Ammon's horn (tissue), 1 donor: ENCODE data around the gene SPSB1.

Experiments used
- DNase-seq: peaks from one replicate; pipeline ENCODE4 v3.0.0-alpha.2; 2016; ENCODE audit warnings: low spot score

The SPSB1 gene

DNA sequence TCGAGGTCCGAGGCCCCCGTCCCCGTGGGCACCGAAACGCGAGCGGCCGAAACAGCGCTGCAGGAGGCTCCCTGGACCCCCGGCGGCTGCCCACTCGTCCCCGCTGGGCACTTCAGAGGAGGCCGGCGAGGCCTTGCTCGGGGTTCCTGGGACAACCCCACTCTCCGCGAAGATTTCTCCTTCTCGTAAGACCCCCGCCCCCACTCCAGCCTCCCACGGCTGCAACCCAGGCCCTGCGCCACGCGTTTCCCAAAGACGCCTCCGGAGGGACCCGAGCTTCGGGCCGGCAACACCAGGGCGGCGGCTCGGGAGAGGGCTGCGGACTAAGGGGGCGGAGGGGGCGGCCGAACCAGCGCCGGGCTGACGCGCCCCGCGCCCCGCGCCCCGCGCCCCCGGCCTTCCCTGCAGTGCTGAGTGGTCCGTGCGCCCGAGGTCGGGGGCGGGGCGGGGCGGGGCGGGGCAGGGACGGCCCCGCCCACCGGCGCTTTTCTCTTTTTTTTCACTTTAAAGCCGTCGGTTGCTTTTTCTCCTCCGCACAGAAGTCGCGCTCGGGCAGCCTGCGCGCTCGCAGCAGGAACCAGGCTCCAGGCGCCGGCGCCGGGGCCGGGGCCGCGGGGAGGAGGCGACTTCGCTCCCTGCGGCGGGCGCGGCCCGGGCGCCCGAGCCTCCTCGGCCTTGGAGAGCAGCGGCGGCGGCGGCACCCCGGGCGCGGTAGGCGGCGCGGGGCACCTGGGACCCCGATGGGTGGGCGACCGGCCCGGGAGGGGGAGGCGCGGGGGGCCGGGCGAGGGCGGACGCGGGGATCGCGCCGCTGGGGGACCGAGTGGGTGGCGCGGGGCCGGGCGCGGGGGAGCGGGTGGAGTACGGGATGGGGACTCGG lies at the start of gene SPSB1:
SPSB1 (plus strand) TSS at position 534 of the 880 bp plus-strand sequence. CDS start 62,998 bp downstream, outside the sequence.
- DNase-seq: peak; percentile 76

DNA sequence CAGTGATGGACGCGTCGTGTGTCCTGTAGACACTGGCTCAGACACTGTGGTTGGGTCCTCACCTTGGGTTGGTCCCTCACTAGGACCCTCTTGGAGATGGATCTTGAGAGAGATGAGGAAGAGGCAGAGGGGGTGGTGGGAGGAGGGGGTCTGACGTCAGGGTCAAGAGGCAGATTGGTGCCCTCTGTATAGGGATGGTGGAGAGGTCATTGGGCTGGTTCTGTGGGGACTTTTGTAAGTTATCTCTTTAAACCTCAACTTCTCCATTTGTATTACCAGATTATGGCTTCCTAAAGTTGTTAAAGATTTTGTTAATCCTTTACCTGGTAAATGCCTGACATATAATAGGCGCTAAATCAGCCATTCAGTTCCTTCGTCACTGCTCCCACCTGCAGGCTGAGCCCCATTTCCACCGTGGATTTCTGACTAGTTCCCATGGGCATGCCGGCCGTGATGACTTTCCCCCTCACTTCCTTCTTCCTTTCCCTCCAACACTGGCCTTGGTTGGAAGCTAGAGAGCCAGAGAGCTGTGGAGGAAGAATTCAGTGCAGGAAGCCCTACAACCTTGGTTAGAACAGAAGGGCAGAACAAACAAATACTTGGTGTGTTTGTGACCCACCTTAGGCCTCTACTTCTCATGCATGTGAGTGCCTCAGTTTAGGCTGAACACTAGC lies 49.5 kb upstream of the SPSB1 start:
- no peak for DNase-seq

DNA sequence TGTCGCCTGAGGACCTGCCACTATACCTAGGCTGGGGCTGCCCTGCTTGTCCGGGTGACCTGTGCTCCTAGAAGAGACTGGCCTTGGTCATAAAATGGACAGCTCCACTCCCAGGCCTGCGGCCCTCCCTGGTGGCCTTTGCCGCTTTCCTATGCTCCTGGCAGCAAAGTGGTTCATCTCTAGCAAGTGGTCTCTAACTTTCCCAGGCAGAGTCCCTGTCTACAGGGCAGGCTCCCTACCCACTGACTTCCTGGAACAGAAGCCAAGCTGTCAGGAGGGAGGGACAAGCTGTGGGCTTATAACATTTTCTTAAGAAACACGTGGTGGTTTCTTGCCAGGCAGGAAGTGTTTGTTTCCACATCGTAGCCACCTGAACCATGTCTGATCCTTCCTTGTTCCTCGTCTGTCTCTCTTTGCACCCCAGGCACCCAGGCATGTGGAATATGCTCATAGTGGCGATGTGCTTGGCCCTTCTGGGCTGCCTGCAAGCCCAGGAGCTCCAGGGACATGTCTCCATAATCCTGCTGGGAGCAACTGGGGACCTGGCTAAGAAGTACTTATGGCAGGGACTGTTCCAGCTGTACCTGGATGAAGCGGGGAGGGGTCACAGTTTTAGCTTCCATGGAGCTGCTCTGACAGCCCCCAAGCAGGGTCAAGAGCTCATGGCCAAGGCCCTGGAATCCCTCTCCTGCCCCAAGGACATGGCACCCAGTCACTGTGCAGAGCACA lies 48.0 kb upstream of the SPSB1 start:
- DNase-seq: no peak

DNA sequence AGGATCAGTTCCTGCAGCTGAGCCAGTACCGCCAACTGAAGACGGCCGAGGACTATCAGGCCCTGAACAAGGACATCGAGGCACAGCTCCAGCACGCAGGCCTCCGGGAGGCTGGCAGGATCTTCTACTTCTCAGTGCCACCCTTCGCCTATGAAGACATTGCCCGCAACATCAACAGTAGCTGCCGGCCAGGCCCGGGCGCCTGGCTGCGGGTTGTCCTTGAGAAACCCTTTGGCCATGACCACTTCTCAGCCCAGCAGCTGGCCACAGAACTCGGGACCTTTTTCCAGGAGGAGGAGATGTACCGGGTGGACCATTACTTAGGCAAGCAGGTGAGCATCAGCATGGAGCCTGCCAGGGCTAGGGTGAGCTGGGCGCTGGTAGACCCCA lies 47.5 kb upstream of the SPSB1 start:
- DNase-seq: no peak

DNA sequence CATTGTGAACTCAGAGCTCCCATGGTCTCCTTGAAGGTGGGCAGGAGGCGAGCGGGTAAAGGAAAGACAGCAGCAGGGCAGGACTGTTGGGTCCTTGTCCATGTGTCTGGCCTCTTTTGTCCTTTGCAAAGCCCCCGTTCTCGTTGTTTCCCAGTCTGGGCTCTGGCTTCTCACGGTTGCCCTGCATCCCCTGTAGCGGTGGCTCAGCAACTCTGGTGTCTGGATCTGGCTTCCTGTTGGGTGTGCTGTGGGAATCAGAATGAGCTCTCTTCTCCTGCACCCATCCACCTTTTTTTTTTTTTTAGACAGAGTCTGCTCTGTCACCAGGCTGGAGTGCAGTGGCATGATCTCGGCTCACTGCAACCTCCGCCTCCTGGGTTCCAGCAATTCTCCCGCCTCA lies 47.0 kb upstream of the SPSB1 start:
- DNase-seq: no peak

DNA sequence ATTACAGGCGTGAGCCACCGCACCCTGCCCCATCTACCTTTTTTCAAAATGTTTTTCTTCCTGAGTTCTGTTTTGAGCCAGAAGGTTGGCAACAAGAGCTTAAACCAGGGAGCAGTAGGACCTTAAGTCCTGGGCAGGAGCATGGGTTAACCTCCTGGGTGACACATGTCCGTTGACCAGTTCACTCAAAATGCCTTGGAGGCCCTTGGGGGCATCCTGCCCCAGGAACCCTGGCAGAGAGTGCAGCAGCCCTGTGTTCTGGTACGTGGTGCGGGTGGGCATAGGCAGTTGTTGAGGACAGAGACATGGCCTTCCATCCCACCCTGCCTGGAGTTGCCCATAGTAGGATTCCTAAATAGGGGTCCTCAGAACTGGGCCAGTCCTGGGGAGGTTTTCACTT lies 46.5 kb upstream of the SPSB1 start:
- DNase-seq: no peak

DNA sequence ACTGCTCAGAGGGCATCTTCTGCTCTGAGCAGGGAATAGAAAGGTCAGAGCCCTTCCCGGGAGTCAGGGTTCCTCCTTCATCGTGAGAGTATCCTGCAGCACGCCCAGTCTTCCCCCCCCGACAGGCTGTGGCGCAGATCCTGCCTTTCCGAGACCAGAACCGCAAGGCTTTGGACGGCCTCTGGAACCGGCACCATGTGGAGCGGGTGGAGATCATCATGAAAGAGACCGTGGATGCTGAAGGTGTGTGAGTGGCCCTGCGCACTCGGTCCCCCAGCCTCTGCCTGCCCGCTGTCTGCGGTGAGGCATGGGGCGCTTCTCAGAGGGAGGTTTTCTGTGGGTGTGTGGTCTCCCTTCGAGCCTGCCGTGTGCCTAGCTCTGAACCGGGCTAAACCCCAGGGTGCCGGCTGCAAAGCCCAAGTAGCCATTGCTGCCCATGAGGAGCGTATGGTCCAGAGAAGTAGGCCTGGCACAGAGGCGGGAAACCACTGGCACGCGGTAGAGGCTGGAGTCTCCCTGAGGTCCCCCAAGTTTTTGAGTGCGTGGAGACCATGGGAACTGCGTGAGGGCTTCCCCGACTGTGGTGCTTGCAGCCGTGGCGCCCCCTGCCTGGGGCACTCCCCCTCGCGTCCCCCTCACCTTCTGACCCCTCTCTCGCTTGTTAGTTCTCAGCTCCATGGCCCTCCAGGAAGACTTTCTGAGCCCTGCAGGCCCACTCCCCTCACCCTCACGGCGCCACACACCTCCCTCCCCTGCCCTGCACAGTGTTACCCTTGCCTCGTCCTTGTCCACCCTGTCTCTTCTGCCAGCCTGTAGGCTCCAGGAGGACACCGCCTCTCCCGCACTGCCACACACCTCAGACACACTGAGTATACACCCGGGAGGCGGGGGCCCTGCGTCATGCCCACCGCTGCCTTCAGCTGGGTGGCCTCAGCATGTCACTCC lies 45.6 kb upstream of the SPSB1 start:
- DNase-seq: no peak

DNA sequence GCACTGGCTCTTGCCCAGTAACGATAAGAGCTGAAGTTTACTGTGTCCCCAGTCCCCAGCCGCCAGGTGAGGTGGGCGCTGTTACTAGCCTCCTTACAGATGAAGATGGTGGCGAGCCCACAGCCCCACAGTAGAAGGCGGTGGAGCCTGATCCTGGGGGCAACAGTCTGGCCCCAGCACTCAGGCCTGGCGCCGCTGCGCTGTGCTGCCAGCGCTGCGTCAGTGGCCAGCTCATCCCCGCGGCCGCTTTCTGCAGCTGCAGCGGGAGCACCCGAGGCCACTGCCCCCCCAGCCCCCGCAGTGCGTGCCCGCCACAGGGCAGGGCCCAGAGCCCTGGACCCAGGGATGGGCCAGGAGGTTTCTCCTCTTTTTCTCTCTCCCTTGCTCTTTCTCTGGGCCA lies 44.8 kb upstream of the SPSB1 start:
- DNase-seq: peak; percentile 62

DNA sequence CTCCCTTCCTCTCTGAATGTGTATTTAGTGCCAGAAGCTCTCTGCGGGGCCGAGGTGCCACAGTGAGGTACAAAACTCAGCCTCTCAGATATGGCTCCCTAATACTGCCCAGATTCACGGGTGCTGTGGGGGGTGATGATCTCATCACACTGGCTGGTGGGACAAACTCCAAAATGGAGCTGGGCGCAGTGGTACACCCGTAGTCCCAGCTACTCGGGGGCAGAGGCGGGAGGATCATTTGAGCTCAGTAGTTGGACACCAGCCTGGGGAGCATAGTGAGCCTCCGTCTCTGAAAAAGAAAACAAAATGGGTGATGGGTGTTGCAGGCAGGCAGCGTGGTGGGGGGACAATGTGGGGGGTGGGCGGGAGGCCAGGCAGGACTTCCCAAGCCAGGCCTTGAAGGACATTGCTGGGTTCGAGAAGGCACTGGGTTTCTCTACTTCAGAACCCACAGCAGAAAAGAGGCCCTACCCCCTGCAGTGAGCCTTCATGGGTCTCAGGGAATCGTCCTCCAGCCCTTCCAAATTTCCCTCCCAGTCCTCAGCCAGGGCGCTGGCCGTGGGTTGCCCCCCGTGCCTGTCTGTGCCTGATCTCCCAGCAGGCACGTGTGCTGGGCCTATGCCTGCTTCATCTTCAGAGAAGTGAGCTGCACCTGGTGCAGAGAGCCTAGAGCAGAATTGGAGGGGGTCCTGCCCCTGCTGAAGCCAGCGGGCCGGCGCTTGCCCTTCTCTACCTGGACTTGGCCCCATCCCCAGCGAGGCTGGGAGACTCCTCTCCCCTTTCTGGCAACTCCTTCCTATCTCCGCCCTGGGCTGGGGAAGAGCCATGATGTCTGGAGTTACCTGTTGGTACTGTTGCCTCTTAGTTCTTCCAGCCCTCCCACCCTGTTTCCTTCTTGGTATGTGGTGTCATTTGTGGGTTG lies 44.1 kb upstream of the SPSB1 start:
- no peak for DNase-seq

DNA sequence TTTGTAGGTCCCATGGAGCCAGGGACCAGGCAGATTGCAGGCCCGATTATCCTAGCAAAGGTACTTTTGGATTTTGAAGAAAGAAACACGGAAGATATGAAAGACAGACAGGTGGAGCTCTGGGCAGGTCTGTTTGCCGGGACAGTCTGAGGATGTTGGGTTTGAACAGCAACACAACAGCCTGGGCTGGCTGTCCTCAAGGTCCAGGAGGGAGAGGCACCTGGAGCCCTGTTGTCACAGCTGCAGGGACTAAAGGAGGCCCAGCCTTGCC lies 43.5 kb upstream of the SPSB1 start:
- no peak for DNase-seq

DNA sequence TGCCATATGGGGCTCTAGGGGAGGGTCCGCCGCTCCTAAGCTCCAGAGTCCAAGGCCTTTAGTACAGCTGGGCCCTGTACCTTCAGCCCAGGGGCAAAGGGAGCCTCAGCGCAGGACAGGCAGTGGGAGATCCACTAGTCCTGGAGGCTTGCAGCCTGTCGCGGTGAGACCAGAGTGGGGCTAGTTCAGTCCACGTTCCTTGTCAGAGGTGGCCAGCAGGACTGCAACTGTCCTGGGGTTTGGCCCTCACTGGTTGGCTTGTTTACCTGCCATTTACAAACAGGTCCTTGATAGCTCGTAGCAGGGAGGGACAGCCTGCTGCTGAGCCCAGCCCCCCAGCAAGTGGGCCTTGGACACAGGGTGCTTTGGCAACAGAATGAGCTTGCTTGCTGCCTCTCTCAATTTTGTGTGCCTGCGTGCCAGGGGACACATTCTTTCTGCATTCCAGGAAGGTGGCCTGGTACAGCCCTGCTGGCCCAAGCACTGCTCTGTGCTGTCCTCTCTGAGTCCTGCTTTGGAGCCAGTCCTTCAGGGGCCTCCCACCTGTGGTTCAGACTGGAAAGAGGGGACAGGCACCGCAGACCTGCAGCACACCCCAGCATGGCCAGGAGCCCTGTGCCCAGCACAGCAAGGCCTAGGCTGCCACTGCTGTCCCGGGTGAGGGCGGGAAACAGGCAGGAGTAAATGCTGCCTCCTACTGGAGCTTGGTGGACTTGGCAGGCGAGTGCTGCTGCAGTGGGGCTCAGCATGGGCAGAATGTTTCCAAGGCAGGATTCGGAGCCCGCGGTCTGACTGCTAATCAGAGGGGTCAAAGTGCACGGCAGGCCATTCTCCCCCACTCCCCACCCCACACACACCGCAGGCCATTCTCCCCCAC lies 42.9 kb upstream of the SPSB1 start:
- no peak for DNase-seq

DNA sequence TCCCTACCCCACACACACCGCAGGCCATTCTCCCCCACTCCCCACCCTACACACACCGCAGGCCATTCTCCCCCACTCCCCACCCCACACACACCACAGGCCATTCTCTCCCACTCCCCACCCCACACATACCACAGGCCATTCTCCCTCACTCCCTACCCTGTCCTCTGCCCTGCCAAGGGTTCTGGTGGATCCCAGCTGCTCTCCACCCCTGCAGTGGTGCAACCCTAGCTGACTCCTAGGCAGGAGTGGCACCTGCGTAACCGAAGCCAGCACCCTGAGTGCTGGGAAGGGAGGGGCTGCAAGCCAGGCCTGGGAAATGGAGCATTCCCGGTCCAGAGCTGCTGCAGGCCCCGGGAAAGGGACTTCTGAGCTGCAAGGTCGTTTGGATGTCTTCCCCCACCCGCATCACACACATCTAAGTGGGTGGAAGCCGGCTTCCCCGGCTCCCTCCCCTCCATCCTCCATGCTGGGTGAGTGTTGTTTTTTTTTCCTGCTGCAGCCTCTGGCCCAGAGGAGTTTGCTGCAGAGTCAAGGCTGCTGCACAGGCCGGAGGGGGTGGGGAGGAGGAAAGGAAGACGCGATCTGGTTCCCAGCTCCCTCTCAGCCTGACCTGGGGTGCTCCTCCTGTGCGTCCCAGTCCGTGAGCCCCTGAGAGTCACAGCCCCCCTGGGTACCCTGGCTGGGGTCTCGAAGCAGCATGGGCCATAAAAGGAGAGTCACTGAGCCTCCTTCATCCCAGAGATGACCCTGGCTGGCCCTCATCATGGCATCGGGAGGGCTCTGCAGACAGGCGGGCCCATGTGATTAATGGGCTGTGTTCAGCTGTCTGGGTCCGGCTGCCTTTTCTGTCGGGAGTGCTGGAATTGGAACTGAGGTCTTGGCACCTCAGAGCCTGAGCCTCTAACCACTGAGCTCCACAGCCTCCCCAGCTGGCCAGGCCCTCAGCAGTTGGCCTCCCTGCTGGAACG lies 42.0 kb upstream of the SPSB1 start:
- DNase-seq: no peak

DNA sequence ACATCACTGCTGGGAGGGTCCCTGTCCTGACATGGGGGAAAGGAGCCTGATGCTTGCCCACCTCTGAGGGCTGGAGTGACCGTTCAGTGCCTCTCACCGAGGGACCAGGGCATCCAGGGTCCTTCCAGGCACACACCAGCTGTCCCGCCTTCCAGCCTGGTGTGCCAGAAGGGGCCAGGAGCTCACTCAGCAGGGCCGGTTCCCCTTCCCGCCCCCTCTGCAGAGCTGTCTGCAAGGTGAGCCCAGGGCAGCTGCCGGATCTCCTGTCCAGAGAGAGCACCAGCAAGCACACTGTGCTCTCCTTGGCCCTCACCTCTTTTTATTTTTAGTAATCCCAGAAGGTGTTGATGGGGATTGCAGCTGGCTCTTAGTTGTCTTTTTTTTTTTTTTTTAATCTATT lies 41.2 kb upstream of the SPSB1 start:
- no peak for DNase-seq

DNA sequence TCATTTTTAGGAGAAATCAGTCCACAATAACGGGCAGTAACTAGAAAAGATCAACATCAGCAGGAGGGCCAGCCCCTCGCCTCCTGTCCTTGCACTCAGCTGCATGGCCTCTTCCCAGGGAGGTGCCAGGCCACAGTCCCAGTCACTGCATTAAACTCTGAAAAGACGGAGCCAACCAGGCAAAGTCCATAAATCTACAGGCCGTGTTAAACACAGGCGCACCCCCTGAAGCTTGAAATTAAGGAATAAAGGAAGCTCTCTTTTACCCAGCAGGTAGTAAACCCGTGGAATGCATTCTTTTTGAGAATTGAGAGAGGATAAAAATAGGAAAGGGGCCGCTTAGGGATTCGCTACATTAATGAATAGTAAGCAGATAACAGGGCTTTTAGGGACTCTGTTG lies 39.7 kb upstream of the SPSB1 start:
- no peak for DNase-seq

DNA sequence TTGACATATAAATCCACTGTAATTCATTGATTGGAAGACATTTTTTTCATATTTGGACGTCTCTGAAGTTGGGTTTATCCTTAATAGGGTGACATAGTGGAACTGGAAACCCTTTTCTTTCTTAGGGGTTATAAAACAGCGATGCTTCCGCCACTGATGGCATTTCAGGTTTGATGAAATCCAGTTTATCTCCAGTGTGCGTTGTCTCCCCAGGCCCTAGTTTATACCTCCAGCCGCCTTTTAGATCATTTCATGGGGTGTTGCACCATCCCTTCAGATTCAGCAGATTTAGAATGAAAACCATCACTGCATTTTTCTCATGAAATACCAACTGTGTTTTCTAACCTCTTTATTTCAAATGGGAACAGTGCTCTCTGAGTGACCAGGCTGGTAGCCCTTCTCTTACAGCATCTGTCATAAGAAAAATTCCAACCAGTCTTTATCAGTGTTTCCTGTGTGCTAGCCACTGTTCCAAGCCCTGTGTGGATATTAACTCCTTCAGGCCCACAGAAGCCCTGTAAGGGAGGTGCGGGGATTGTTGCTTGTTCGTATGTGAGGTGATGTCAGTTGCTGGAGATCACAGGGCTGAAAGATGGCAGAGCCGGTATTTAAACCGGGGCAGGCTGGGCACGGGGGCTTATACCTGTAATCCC lies 39.1 kb upstream of the SPSB1 start:
- no peak for DNase-seq

DNA sequence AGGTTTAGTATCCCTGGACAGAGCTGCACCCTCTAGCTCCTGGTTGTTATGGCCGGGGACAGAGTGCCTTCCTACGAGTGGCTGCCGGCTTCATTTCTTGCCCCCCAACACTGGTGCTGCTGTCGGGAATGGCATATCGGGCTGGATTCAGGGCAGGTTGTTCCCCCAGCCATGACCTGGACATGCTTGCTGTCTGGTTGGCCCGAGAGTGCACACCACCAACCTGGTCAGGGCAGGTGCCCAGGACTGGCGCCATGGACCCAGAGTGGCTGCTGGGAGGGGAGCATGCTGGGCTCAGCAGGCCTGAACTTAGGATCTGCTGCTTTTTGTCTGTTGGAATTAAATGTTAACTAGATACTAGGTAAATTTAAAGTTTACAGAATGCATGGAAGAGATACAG lies 36.4 kb upstream of the SPSB1 start:
- no peak for DNase-seq

DNA sequence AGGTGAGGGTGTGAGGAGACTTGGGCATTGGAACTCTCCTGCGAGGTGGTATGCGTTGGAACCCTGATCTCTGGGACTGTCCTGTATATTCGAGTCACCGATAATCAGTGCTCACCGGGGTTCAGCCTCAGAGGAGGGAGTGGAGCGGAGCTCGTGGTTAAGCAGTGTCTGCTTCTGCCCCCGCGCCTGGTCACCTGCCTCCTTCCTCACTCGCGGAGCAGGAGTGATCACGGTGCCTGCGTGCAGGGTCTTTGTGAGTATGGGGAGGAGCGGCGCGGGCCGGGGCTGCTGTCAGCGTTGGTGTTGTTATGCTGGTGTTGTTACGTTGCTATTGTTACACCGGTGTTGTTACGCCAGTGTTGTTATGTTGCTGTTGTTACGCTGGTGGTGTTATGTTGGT lies 34.8 kb upstream of the SPSB1 start:
- DNase-seq: no peak

DNA sequence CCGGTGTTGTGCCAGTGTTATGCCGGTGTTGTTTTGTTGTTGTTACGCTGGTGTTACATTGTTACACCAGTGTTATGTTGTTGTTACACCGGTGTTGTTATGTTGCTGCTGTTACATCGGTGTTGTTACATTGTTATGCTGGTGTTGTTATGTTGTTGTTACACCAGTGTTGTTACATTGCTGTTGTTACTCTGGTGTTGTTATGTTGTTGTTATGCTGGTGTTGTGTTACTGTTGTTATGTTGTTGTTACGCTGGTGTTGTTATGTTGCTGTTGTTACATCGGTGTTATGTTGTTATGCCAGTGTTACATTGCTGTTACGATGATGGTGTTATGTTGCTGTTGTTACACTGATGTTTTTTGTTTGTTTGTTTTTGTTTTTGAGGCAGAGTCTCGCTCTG lies 34.1 kb upstream of the SPSB1 start:
- DNase-seq: no peak
